Measurements from ENCODE around the gene TOP1.

The TOP1 gene

GRCh38 chr20:41091927-41092326, 63.3 kb downstream of the TOP1 start:
- in situ Hi-C loops (cut with MboI; ENCODE audit: low pct_unique_long_range_greater_than_20kb, low sequenced_read_pairs, unreplicated experiment) = loop anchor here (10.0 kb wide), 1 partner anchor 117 kb away; no protein-coding TSS in a partner anchor
- TF ChIP-seq CTCF (IDR thresholded peaks at IDR 0.05; ENCODE audit: extremely low read depth, insufficient read depth, missing control alignments) = no peak
- DNase-seq (ENCODE audit: low spot score) = no peak

GRCh38 chr20:41094353-41095055, 65.9 kb downstream of the TOP1 start:
- in situ Hi-C loops (cut with MboI; ENCODE audit: low pct_unique_long_range_greater_than_20kb, low sequenced_read_pairs, unreplicated experiment) = loop anchor here (10.0 kb wide), 1 partner anchor 120 kb away; no protein-coding TSS in a partner anchor
- DNase-seq (ENCODE audit: low spot score) = no peak
- TF ChIP-seq CTCF (IDR thresholded peaks at IDR 0.05; ENCODE audit: extremely low read depth, insufficient read depth, missing control alignments) = no peak

- TF ChIP-seq CTCF (IDR thresholded peaks at IDR 0.05; ENCODE audit: extremely low read depth, insufficient read depth, missing control alignments) = peak; percentile 81
- DNase-seq (ENCODE audit: low spot score) = peak; percentile 46
- in situ Hi-C loops (cut with MboI; ENCODE audit: low pct_unique_long_range_greater_than_20kb, low sequenced_read_pairs, unreplicated experiment) = loop anchor here (10.0 kb wide), 1 partner anchor 121 kb away; no protein-coding TSS in a partner anchor
Observed at GRCh38 chr20:41095110-41095969, 66.7 kb downstream of the TOP1 start.

GRCh38 chr20:41098703-41099250, 70.2 kb downstream of the TOP1 start:
- no peak for DNase-seq (ENCODE audit: low spot score)
- TF ChIP-seq CTCF (IDR thresholded peaks at IDR 0.05; ENCODE audit: extremely low read depth, insufficient read depth, missing control alignments) = no peak
- in situ Hi-C loops (cut with MboI; ENCODE audit: low pct_unique_long_range_greater_than_20kb, low sequenced_read_pairs, unreplicated experiment) = loop anchor here (10.0 kb wide), 1 partner anchor 124 kb away; no protein-coding TSS in a partner anchor

GRCh38 chr20:41100001-41100480, 71.4 kb downstream of the TOP1 start:
- no peak for TF ChIP-seq CTCF (IDR thresholded peaks at IDR 0.05; ENCODE audit: extremely low read depth, insufficient read depth, missing control alignments)
- in situ Hi-C loops (cut with MboI; ENCODE audit: low pct_unique_long_range_greater_than_20kb, low sequenced_read_pairs, unreplicated experiment) = no loop called here
- DNase-seq (ENCODE audit: low spot score) = no peak

- no peak for DNase-seq (ENCODE audit: low spot score)
- in situ Hi-C loops (cut with MboI; ENCODE audit: low pct_unique_long_range_greater_than_20kb, low sequenced_read_pairs, unreplicated experiment) = no loop called here
- no peak for TF ChIP-seq CTCF (IDR thresholded peaks at IDR 0.05; ENCODE audit: extremely low read depth, insufficient read depth, missing control alignments)
Observed at GRCh38 chr20:41101660-41102059, 73.0 kb downstream of the TOP1 start.
